Astrocyte (in vitro differentiated cells and primary cell): ENCODE results near the gene ASB7. TPM values are rescaled to one million over a fixed set of nuclear protein-coding genes. Genes with fewer than 3 reads are reported as not detected.
A peak's percentile ranks its signal among the peaks of the same experiment; 100 is the strongest.

ENCODE experiments used
- DNase-seq: peaks from one replicate; pipeline ENCODE4 v3.0.0-alpha.2; 2010; ENCODE audit warnings: low read depth
- FAIRE-seq: peaks from 2 replicates; lab custom pipeline; 2011; peaks lifted over from hg19 to GRCh38; lab: Jason Lieb, UNC
- H2AFZ ChIP-seq: 2 replicates; pipeline ENCODE4 v1.6.0; 2012; ENCODE audit warnings: low read depth, low read length, inconsistent platforms
- H3K27ac ChIP-seq: 2 replicates; pipeline ENCODE4 v1.5.1; 2011; ENCODE audit warnings: low read depth, low read length, inconsistent platforms
- H3K27me3 ChIP-seq: 2 replicates; pipeline ENCODE4 v1.6.0; 2011; ENCODE audit warnings: low read length, inconsistent platforms; ENCODE audit not compliant: insufficient read depth
- H3K36me3 ChIP-seq: 2 replicates; pipeline ENCODE4 v1.5.1; 2011; ENCODE audit warnings: low read length, inconsistent platforms; ENCODE audit not compliant: insufficient read depth
- H3K4me1 ChIP-seq: 2 replicates; pipeline ENCODE4 v1.5.1; 2011; ENCODE audit warnings: low read length, inconsistent platforms; ENCODE audit not compliant: insufficient read depth
- H3K4me2 ChIP-seq: 2 replicates; pipeline ENCODE4 v1.6.0; 2012; ENCODE audit warnings: low read length, inconsistent platforms
- H3K4me3 ChIP-seq: 2 replicates; pipeline ENCODE4 v1.5.1; 2011; ENCODE audit warnings: low read depth, mild to moderate bottlenecking, low read length, inconsistent platforms; ENCODE audit not compliant: insufficient read depth
- H3K79me2 ChIP-seq: 2 replicates; pipeline ENCODE4 v1.6.0; 2012; ENCODE audit warnings: mild to moderate bottlenecking, low read length, inconsistent platforms; ENCODE audit not compliant: insufficient read depth
- H3K9ac ChIP-seq: 2 replicates; pipeline ENCODE4 v1.6.0; 2012; ENCODE audit warnings: mild to moderate bottlenecking, low read length, inconsistent platforms
- H3K9me3 ChIP-seq: 2 replicates; pipeline ENCODE4 v1.5.1; 2012; ENCODE audit warnings: low read depth, mild to moderate bottlenecking, low read length, inconsistent platforms; ENCODE audit not compliant: insufficient read depth
- H4K20me1 ChIP-seq: 2 replicates; pipeline ENCODE4 v1.6.0; 2012; ENCODE audit warnings: low read length, inconsistent platforms; ENCODE audit not compliant: insufficient read depth
- H3K27ac Mint-ChIP-seq: one replicate; pipeline ENCODE4 v1.8.0; 2021; ENCODE audit warnings: mild to moderate bottlenecking, mixed read lengths; ENCODE audit not compliant: unreplicated experiment
- H3K27me3 Mint-ChIP-seq: one replicate; pipeline ENCODE4 v1.8.0; 2021; ENCODE audit warnings: low read depth, mixed read lengths; ENCODE audit not compliant: unreplicated experiment
- H3K36me3 Mint-ChIP-seq: one replicate; pipeline ENCODE4 v1.8.0; 2021; ENCODE audit warnings: low read depth, mixed read lengths; ENCODE audit not compliant: unreplicated experiment
- H3K4me1 Mint-ChIP-seq: one replicate; pipeline ENCODE4 v1.8.0; 2021; ENCODE audit warnings: low read depth, mixed read lengths; ENCODE audit not compliant: unreplicated experiment
- H3K4me3 Mint-ChIP-seq: one replicate; pipeline ENCODE4 v1.8.0; 2021; ENCODE audit warnings: mild to moderate bottlenecking, moderate library complexity, mixed read lengths; ENCODE audit not compliant: unreplicated experiment
- H3K9me3 Mint-ChIP-seq: one replicate; pipeline ENCODE4 v1.8.0; 2021; ENCODE audit warnings: mild to moderate bottlenecking, mixed read lengths; ENCODE audit not compliant: unreplicated experiment
- EZH2 ChIP-seq: IDR thresholded peaks from 2 replicates; pipeline ENCODE4 v1.6.1; 2012; ENCODE audit warnings: mild to moderate bottlenecking, low read length, inconsistent platforms; ENCODE audit not compliant: insufficient read depth
- total RNA-seq: library from RNA; stranded (reverse); gene quantifications from 2 replicates; pipeline ENCODE4 v1.2.1, GENCODE V29; 2021
- TF ChIP-seq, protein P1 (sequence below): IDR thresholded peaks from 2 replicates; pipeline ENCODE4 v1.5.1; 2011; ENCODE audit warnings: low read depth, mild to moderate bottlenecking, inconsistent platforms, low read length, moderate library complexity; ENCODE audit not compliant: insufficient read depth

ASB7 gene
- total RNA-seq, 1 donor from 2014 or later, result 14.4 TPM

DNA sequence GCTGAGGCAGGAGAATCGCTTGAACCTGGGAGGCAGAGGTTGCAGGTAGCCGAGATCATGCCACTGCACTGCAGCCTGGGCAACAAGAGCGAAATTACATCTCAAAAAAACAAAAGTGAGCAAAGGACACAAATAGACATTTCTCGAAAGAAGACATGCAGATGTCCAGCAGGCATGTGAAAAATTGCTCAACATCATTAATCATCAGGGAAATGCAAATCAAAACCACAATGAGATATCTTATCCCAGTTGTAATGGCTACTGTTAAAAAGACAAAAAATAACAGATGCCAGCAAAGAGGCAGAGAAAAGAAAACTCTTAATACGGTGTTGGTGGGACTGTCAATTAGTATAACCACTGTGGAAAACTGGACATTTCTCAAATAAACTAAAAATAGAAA is 20.9 kb downstream of the ASB7 start:
- Mint-ChIP-seq H3K36me3 (peaks cover 13% of the 10 kb centered on the region), H3K4me3 (no peak overlapping the region), H3K4me1 (no peaks in the 10 kb centered on the region), H3K9me3 (no peaks in the 10 kb centered on the region), H3K27ac (no peak overlapping the region), H3K27me3 (no peaks in the 10 kb centered on the region)
- FAIRE-seq (no peak), DNase-seq (peak; percentile 46)
- no peak overlapping the region for H3K9ac ChIP-seq
- H3K79me2 ChIP-seq, result no peaks in the 10 kb centered on the region
- no peaks in the 10 kb centered on the region for H3K27me3 ChIP-seq
- peaks cover 10% of the 10 kb centered on the region for H4K20me1 ChIP-seq
- H3K36me3 ChIP-seq, result no peaks in the 10 kb centered on the region
- H3K4me1 ChIP-seq, result no peaks in the 10 kb centered on the region
- no peak overlapping the region for H3K4me3 ChIP-seq
- H3K4me2 ChIP-seq, result no peak overlapping the region
- H3K9me3 ChIP-seq, result no peaks in the 10 kb centered on the region
- H2AFZ ChIP-seq, result no peak overlapping the region
- no peak for TF ChIP-seq EZH2
- TF ChIP-seq, protein P1, sequence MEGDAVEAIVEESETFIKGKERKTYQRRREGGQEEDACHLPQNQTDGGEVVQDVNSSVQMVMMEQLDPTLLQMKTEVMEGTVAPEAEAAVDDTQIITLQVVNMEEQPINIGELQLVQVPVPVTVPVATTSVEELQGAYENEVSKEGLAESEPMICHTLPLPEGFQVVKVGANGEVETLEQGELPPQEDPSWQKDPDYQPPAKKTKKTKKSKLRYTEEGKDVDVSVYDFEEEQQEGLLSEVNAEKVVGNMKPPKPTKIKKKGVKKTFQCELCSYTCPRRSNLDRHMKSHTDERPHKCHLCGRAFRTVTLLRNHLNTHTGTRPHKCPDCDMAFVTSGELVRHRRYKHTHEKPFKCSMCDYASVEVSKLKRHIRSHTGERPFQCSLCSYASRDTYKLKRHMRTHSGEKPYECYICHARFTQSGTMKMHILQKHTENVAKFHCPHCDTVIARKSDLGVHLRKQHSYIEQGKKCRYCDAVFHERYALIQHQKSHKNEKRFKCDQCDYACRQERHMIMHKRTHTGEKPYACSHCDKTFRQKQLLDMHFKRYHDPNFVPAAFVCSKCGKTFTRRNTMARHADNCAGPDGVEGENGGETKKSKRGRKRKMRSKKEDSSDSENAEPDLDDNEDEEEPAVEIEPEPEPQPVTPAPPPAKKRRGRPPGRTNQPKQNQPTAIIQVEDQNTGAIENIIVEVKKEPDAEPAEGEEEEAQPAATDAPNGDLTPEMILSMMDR, result no peak
- H3K27ac ChIP-seq, result no peak overlapping the region

DNA sequence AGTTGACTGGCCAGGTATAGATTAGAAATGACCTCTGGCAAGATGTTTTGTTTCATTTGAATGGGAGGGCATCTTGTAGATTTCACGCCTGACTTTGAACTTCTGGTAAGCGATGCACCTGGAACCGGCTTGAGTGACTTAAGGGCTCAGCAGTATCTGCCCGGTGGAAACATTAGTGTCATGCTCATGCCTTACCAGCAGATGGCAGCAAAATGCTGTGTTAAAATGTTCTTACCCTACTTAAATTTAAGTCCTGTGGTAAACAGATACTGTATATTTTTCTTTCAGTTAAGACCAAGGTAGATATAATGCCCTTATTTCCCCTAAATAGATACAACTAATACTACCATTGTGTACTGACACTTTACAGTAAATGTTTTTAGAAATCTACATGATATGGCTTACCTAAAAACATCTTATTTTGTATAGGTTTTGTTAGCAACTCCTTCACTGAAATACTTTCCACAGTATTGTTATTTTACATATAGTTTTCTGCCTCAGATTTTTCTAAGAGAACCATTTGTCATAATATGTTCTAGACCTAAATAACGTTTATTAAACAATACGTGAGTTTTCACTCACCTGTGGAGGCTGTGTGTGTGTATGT is 25.5 kb downstream of the ASB7 start:
- peak; percentile 52 for FAIRE-seq

GRCh38 chr15:100628746-100629145 is 26.4 kb downstream of the ASB7 start:
- Histone ChIP-seq H3K27ac (no peak overlapping the region), H3K79me2 (peaks cover 28% of the 10 kb centered on the region), H3K4me3 (no peak overlapping the region), H3K27me3 (no peaks in the 10 kb centered on the region), H3K9ac (no peak overlapping the region), H3K4me2 (no peak overlapping the region), H3K4me1 (no peaks in the 10 kb centered on the region), H4K20me1 (peaks cover 22% of the 10 kb centered on the region), H2AFZ (no peak overlapping the region), H3K9me3 (no peaks in the 10 kb centered on the region), H3K36me3 (no peaks in the 10 kb centered on the region)
- no peaks in the 10 kb centered on the region for H3K36me3 Mint-ChIP-seq
- H3K4me1 Mint-ChIP-seq, result no peaks in the 10 kb centered on the region
- peak; percentile 30 for DNase-seq
- H3K27me3 Mint-ChIP-seq, result no peaks in the 10 kb centered on the region
- no peaks in the 10 kb centered on the region for H3K9me3 Mint-ChIP-seq
- no peak overlapping the region for H3K4me3 Mint-ChIP-seq
- TF ChIP-seq, protein P1, result no peak
- no peak for TF ChIP-seq EZH2
- FAIRE-seq, result no peak
- no peak overlapping the region for H3K27ac Mint-ChIP-seq

More for the DNA sequence above, 25.5 kb downstream of the ASB7 start:
- Histone ChIP-seq H4K20me1 (peaks cover 18% of the 10 kb centered on the region), H3K79me2 (peaks cover 24% of the 10 kb centered on the region), H2AFZ (no peak overlapping the region), H3K4me1 (no peaks in the 10 kb centered on the region), H3K36me3 (no peaks in the 10 kb centered on the region), H3K4me2 (no peak overlapping the region), H3K9ac (no peak overlapping the region), H3K27ac (no peak overlapping the region), H3K9me3 (no peaks in the 10 kb centered on the region), H3K4me3 (no peak overlapping the region), H3K27me3 (no peaks in the 10 kb centered on the region)
- no peaks in the 10 kb centered on the region for H3K4me1 Mint-ChIP-seq
- peak; percentile 60 for DNase-seq
- no peak overlapping the region for H3K27ac Mint-ChIP-seq
- H3K4me3 Mint-ChIP-seq, result no peak overlapping the region
- TF ChIP-seq, protein P1, result peak; percentile 82
- no peak for TF ChIP-seq EZH2
- H3K9me3 Mint-ChIP-seq, result no peaks in the 10 kb centered on the region
- H3K36me3 Mint-ChIP-seq, result no peaks in the 10 kb centered on the region
- no peaks in the 10 kb centered on the region for H3K27me3 Mint-ChIP-seq
